Small intestine (tissue), 7 donors: ENCODE measurements around the gene SSH3. TPM values are rescaled to one million over a fixed set of nuclear protein-coding genes. Genes with fewer than 3 reads are reported as not detected.

Experiments used
- DNase-seq, 2 donors: peaks; one replicate each; pipeline versions ENCODE4 v3.0.0 to v3.0.0-alpha.2; 2013
- FAIRE-seq: peaks from 2 replicates; lab custom pipeline; 2012; peaks lifted over from hg19 to GRCh38; lab: Jason Lieb, UNC
- H3K27ac ChIP-seq, 3 donors: one replicate each; pipeline ENCODE4 v1.5.1; 2013; ENCODE audit warnings: low read length in 2 of 3, mild to moderate bottlenecking in 2 of 3, control low read depth in 1 of 3, inconsistent platforms in 1 of 3, low read depth in 1 of 3, moderate library complexity in 1 of 3
- H3K27me3 ChIP-seq, 3 donors: one replicate each; pipeline ENCODE4 v1.6.1; 2013; ENCODE audit warnings: low read length in 3 of 3, inconsistent platforms in 1 of 3; ENCODE audit not compliant: control insufficient read depth in 3 of 3, insufficient read depth in 3 of 3
- H3K36me3 ChIP-seq, 3 donors: one replicate each; pipeline ENCODE4 v1.6.1; 2013; ENCODE audit warnings: low read length in 3 of 3, inconsistent platforms in 1 of 3, low read depth in 1 of 3, mild to moderate bottlenecking in 1 of 3, moderate library complexity in 1 of 3; ENCODE audit not compliant: control insufficient read depth in 3 of 3, insufficient read depth in 2 of 3
- H3K4me1 ChIP-seq, 3 donors: one replicate each; pipeline ENCODE4 v1.6.1; 2013; ENCODE audit warnings: low read length in 2 of 3, inconsistent platforms in 1 of 3, low read depth in 1 of 3, mild to moderate bottlenecking in 1 of 3, moderate library complexity in 1 of 3; ENCODE audit not compliant: control insufficient read depth in 3 of 3, insufficient read depth in 2 of 3
- H3K4me3 ChIP-seq, 3 donors: one replicate each; pipeline ENCODE4 v1.5.1; 2013; ENCODE audit warnings: low read length in 3 of 3, control low read depth in 1 of 3, inconsistent platforms in 1 of 3, low read depth in 1 of 3, mild to moderate bottlenecking in 1 of 3, moderate library complexity in 1 of 3
- H3K9me3 ChIP-seq, 2 donors: one replicate each; pipeline ENCODE4 v1.6.1; 2013; ENCODE audit warnings: low read depth in 1 of 2, low read length in 1 of 2; ENCODE audit not compliant: control insufficient read depth in 2 of 2, insufficient read depth in 1 of 2
- WGBS, 3 donors: extraction: QIAGEN DNeasy Blood & Tissue Kit; methylation state at CpG; one replicate each; pipeline ENCODE4 v1.1.7; 2013; 5-methylcytosine and 5-hydroxymethylcytosine counted together
- polyA plus RNA-seq, 4 donors: library from polyadenylated mRNA; stranded (reverse) in 3 of 4; unstranded in 1 of 4; fragments of 200-250 nt in 3 of 4; fragments of 120-200 nt in 1 of 4; gene quantifications; one replicate each; pipeline versions ENCODE4 v1.2.1 to v1.2.3, GENCODE V29; 2013
- donor health status: healthy with polysubstance abuse.
- donor health status: control.
- donor health status: control.
- donor health status: Bipolar disorder and iron deficiency.
- donor health status: healthy.

Gene SSH3
- polyA plus RNA-seq, 4 donors = 27.5 to 55.2 (median 32.7) TPM

- Histone ChIP-seq H3K27ac (peak overlapping the region; percentile 79 to 99 (median 95)), H3K36me3 (peaks cover 12 to 77% (median 16%) of the 10 kb centered on the region in 3 donors), H3K27me3 (no peaks in the 10 kb centered on the region), H3K4me3 (peak overlapping the region; percentile 63 to 94 (median 76)), H3K4me1 (peaks cover 3 to 29% (median 8%) of the 10 kb centered on the region in 3 donors), H3K9me3 (no peaks in the 10 kb centered on the region)
- FAIRE-seq (no peak), DNase-seq (no peak)
- WGBS, 3 donors = 26 to 35% (median 35%) methylated on average over 4 of the region's 4 CpGs
These were observed 15.2 kb upstream of the SSH3 start for GRCh38 chr11:67288198-67288451.

- H3K4me1 ChIP-seq = peaks cover 3 to 29% (median 8%) of the 10 kb centered on the region in 3 donors
- peak overlapping the region; percentile 63 to 94 (median 76) for H3K4me3 ChIP-seq
- DNase-seq (peak; percentile 81 to 93), FAIRE-seq (no peak)
- H3K27ac ChIP-seq = peak overlapping the region; percentile 79 to 99 (median 95)
- no peaks in the 10 kb centered on the region for H3K9me3 ChIP-seq
- peaks cover 9 to 75% (median 14%) of the 10 kb centered on the region in 3 donors for H3K36me3 ChIP-seq
- 0 to 1% (median 0%) methylated on average over 47 to 87 of the region's 87 CpGs for WGBS, 3 donors
- H3K27me3 ChIP-seq = no peaks in the 10 kb centered on the region
These were observed 14.7 kb upstream of the SSH3 start for GRCh38 chr11:67288452-67289225.

GRCh38 chr11:67289226-67289650 is 14.1 kb upstream of the SSH3 start, which contains the start of gene ANKRD13D:
Gene ANKRD13D, plus strand, starts transcription at chr11:67289303. Its CDS starts 158 bp downstream, at chr11:67289461.
- Histone ChIP-seq H3K4me3 (peak within 1 kb of the TSS; percentile 63 to 94 (median 76)), H3K27ac (peak within 1 kb of the TSS; percentile 79 to 99 (median 95)), H3K36me3 (peaks cover 8 to 70% (median 9%) of the 10 kb centered on the region in 3 donors), H3K9me3 (no peaks in the 10 kb centered on the region), H3K27me3 (no peaks in the 10 kb centered on the region), H3K4me1 (peaks cover 3 to 29% (median 8%) of the 10 kb centered on the region in 3 donors)
- DNase-seq (no peak), FAIRE-seq (no peak)
- 0 to 1% (median 0%) methylated on average over 16 to 56 of the region's 56 CpGs for WGBS, 3 donors

GRCh38 chr11:67289651-67290479 is 13.5 kb upstream of the SSH3 start:
- WGBS, 3 donors = 34 to 53% (median 39%) methylated on average over 32 to 36 of the region's 36 CpGs
- Histone ChIP-seq H3K36me3 (peaks cover 6 to 67% (median 8%) of the 10 kb centered on the region in 3 donors), H3K27ac (peak overlapping the region in 1 of 3 donors; percentile 52), H3K4me3 (peak overlapping the region; percentile 58 to 76 (median 63)), H3K9me3 (no peaks in the 10 kb centered on the region), H3K4me1 (peaks cover 3 to 29% (median 8%) of the 10 kb centered on the region in 3 donors), H3K27me3 (no peaks in the 10 kb centered on the region)
- DNase-seq (no peak), FAIRE-seq (no peak)

GRCh38 chr11:67290801-67291200 is 12.5 kb upstream of the SSH3 start:
- whole genome bisulfite sequencing, 3 donors = 78 to 94% (median 86%) methylated on average over 7 of the region's 7 CpGs
- Histone ChIP-seq H3K27ac (peak overlapping the region in 1 of 3 donors; percentile 21), H3K36me3 (peaks cover 0 to 64% (median 3%) of the 10 kb centered on the region in 3 donors), H3K4me1 (peaks cover 3 to 29% (median 8%) of the 10 kb centered on the region in 3 donors), H3K27me3 (no peaks in the 10 kb centered on the region), H3K4me3 (no peak overlapping the region), H3K9me3 (peaks cover 0 to 4% of the 10 kb centered on the region in 2 donors)
- FAIRE-seq (no peak), DNase-seq (no peak)

GRCh38 chr11:67291481-67292381 is 11.6 kb upstream of the SSH3 start:
- no peak overlapping the region for H3K27ac ChIP-seq
- H3K4me1 ChIP-seq = peaks cover 3 to 28% (median 8%) of the 10 kb centered on the region in 3 donors
- no peak overlapping the region for H3K4me3 ChIP-seq
- H3K36me3 ChIP-seq = peaks cover 0 to 58% (median 0%) of the 10 kb centered on the region in 3 donors
- 93 to 94% (median 93%) methylated on average over 32 to 33 of the region's 33 CpGs for WGBS, 3 donors
- DNase-seq (no peak), FAIRE-seq (no peak)
- peaks cover 0 to 7% of the 10 kb centered on the region in 2 donors for H3K9me3 ChIP-seq
- H3K27me3 ChIP-seq = no peaks in the 10 kb centered on the region

- Histone ChIP-seq H3K36me3 (peaks cover 0 to 52% (median 0%) of the 10 kb centered on the region in 3 donors), H3K4me1 (peaks cover 3 to 19% (median 7%) of the 10 kb centered on the region in 3 donors), H3K4me3 (no peak overlapping the region), H3K27me3 (no peaks in the 10 kb centered on the region), H3K27ac (no peak overlapping the region), H3K9me3 (peaks cover 0 to 8% of the 10 kb centered on the region in 2 donors)
- 59 to 63% (median 62%) methylated on average over 3 of the region's 3 CpGs for WGBS, 3 donors
- no peak for DNase-seq
- FAIRE-seq = no peak
These were observed 10.7 kb upstream of the SSH3 start for GRCh38 chr11:67292671-67293070.
